ENCODE measurements around the gene PLXNB2. TPM values are rescaled to one million over a fixed set of nuclear protein-coding genes. Genes with fewer than 3 reads are reported as not detected.
A peak's percentile ranks its signal among the peaks of the same experiment; 100 is the strongest.

The PLXNB2 gene
- total and polyA plus RNA-seq, 4 experiments from 2014 or later = 0.40 to 4.6 (median 2.8) TPM; not detected in 1

DNA sequence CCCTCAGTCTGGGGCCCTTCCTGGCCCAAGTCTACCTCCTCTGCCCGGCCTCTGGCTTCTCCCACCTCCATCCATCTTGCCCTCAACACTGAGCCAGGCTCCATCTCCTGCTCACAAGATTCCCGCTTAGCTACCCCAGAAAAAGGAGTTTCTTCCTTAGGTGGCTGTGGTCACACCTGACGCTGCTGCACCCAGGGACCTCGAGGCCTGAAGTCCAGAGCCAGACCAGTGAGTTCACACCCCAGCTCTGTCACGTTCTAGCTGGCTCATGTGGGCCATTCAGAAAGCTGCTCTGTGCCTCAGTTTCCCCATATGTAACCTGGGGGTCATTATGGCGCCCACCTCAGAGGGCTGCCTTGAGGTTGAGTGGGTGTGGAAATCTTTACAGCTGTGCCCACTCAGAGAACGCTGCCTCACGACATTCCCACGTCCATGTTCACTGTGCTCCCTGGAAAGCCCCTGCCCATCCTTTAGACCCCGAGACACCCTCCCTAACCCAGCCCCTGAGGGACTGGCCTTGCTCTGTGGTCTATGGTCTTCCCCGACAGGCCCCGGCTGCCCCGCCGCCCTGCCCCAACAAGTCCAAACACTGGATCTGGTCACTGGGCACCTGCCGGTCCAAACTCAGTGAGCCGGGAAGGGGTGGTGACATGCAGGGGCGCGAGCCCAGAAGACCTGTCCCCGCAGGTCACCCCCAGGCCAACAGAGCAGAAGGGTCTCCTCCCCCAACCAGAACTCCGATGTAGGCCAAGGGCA lies 9.8 kb downstream of the PLXNB2 start:
- Mint-ChIP-seq H3K4me3 (no peak overlapping the region), H3K27me3 (peaks cover 8 to 12% of the 10 kb centered on the region in 2 donors), H3K36me3 (no peaks in the 10 kb centered on the region), H3K4me1 (peaks cover 0 to 2% (median under 1%) of the 10 kb centered on the region in 4 donors), H3K27ac (no peak overlapping the region), H3K9me3 (no peaks in the 10 kb centered on the region)
- ChIA-PET CTCF (ENCODE audit: partially characterized antibody) (no interaction called here), POLR2A (ENCODE audit: partially characterized antibody) (no interaction called here)
- H3K9me3 ChIP-seq (ENCODE audit: control insufficient read depth in 1 of 2, low read length in 2 of 2) = no peaks in the 10 kb centered on the region
- DNase-seq = no peak
- H3K27me3 ChIP-seq (ENCODE audit: insufficient read depth, low read length) = no peaks in the 10 kb centered on the region
- no peaks in the 10 kb centered on the region for H3K4me1 ChIP-seq (ENCODE audit: insufficient read depth, low read length)
- H3K4me3 ChIP-seq (ENCODE audit: low read length in 2 of 2) = no peak overlapping the region
- no peak overlapping the region for H3K27ac ChIP-seq (ENCODE audit: low read depth, low read length)
- H3K36me3 ChIP-seq (ENCODE audit: insufficient read depth, low read length) = no peaks in the 10 kb centered on the region
- intact Hi-C loops (cut with micrococcal nuclease) = no loop called here

DNA sequence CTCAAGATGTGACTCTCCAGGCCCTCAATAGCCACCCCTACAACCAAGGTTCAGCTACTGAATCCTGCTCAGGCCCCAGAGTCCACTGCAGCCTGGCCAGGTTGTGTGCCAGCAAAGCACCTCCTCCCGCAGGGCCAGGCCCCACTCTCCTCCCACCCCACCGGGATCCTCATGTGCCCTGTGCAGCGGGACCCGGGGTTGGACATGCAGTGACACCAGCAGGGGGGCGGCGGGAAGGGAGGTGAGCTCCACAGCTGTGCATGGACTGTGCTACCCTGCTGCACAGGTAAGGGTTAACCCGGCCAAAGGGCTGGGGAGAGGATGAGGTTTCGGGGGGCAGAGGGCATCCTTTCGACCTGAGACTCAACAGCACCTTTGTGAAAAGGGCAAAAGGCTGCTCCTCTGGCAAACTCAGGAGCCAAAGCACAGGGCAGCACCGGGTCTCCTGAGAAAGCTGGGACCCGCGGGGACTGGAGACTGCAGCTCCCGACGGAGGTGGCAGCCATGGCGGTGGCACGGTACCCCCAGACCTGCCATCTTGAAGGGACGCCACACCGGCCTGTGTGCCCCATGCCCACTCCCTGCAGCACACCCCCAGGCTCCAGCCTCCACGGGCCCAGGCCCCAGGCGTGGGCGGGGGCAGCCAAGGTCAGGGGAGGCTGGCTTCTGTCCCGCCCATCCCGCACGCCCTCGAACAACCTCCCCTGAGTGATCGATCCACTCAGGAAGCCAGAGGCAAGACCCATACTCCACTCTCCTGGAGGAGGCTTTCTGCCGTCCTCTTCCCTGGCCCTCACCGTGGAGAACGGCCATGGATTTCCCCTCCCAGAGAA lies 10.6 kb downstream of the PLXNB2 start:
- Mint-ChIP-seq H3K9me3 (no peaks in the 10 kb centered on the region), H3K4me3 (no peak overlapping the region), H3K36me3 (no peaks in the 10 kb centered on the region), H3K4me1 (peaks cover 0 to 4% (median 4%) of the 10 kb centered on the region in 4 donors), H3K27me3 (peaks cover 10 to 15% of the 10 kb centered on the region in 2 donors), H3K27ac (no peak overlapping the region)
- Histone ChIP-seq H3K4me3 (ENCODE audit: low read length in 2 of 2) (no peak overlapping the region), H3K27ac (ENCODE audit: low read depth, low read length) (no peak overlapping the region), H3K27me3 (ENCODE audit: insufficient read depth, low read length) (no peaks in the 10 kb centered on the region), H3K9me3 (ENCODE audit: control insufficient read depth in 1 of 2, low read length in 2 of 2) (no peaks in the 10 kb centered on the region), H3K36me3 (ENCODE audit: insufficient read depth, low read length) (no peaks in the 10 kb centered on the region), H3K4me1 (ENCODE audit: insufficient read depth, low read length) (no peaks in the 10 kb centered on the region)
- ChIA-PET POLR2A (ENCODE audit: partially characterized antibody) (no interaction called here), CTCF (ENCODE audit: partially characterized antibody) (no interaction called here)
- intact Hi-C loops (cut with micrococcal nuclease) = no loop called here
- DNase-seq = no peak

DNA sequence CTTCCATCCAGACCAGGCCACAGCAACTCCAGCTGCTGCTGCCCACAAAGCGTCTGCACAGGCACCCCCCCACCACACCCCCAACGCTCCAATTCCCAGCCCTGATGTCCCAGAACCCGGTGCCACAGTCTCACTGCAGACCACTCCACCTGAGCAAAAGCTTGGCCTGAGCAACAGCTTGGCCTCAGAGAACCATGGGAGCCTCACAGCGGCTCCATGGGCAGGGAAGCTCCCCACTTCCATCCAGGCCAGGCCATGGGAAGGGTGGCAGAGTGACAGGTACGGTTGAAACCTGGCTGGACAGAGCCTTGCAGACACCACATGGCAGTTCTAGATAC lies 13.2 kb downstream of the PLXNB2 start:
- Mint-ChIP-seq H3K27ac (no peak overlapping the region), H3K27me3 (peaks cover 12 to 16% of the 10 kb centered on the region in 2 donors), H3K9me3 (no peaks in the 10 kb centered on the region), H3K36me3 (no peaks in the 10 kb centered on the region), H3K4me3 (no peak overlapping the region), H3K4me1 (peaks cover 0 to 4% (median 4%) of the 10 kb centered on the region in 4 donors)
- intact Hi-C loops (cut with micrococcal nuclease) = no loop called here
- no peak for DNase-seq
- Histone ChIP-seq H3K36me3 (ENCODE audit: insufficient read depth, low read length) (no peaks in the 10 kb centered on the region), H3K9me3 (ENCODE audit: control insufficient read depth in 1 of 2, low read length in 2 of 2) (no peaks in the 10 kb centered on the region), H3K4me1 (ENCODE audit: insufficient read depth, low read length) (no peaks in the 10 kb centered on the region), H3K4me3 (ENCODE audit: low read length in 2 of 2) (no peak overlapping the region), H3K27me3 (ENCODE audit: insufficient read depth, low read length) (peaks cover 5% of the 10 kb centered on the region), H3K27ac (ENCODE audit: low read depth, low read length) (no peak overlapping the region)
- POLR2A ChIA-PET (ENCODE audit: partially characterized antibody) = no interaction called here
- CTCF ChIA-PET (ENCODE audit: partially characterized antibody) = no interaction called here

DNA sequence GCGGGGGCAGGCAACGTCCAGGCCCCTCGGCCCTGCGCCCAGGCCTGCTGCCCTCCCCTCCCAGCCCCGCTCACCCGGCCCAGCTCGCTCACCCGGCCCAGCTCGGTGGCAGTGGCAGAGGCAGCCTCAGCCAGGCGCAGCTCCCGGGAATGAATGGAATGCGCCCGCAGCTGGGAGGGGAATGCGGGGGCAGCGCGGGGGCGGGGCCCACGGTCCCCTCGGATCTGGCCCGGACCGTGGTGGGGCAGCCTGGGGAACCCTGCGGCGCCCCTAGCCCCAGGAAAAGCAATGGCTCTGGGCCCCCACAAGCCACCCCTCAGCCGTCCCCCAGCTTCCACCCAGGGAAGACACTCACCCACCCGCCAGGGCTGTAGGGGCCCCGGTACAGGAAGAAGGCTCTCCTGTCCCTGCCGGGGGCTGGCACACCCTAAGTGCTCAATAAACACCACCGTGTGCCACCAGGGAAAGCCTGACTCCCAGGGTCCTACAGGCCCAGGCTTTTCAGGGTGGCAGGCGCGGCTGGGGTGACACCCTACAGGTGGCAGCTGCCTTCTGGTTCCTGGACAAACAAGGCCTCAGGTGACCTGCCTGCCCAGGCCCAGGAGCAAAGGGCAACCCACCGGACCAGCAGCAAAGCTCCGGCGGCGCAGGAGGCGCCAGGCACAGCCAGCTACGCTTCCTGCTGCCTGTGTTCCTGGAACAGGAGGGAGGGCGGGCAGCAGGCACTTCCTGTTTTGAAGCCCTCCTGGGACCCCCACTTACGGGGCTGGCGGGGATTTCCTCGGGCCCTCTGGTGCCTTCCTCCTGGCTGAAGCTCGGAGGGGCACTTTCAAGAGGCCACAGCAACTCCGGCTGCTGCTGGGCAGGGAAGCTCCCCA lies 13.8 kb downstream of the PLXNB2 start:
- Mint-ChIP-seq H3K27me3 (peaks cover 12 to 16% of the 10 kb centered on the region in 2 donors), H3K4me3 (no peak overlapping the region), H3K27ac (no peak overlapping the region)

DNA sequence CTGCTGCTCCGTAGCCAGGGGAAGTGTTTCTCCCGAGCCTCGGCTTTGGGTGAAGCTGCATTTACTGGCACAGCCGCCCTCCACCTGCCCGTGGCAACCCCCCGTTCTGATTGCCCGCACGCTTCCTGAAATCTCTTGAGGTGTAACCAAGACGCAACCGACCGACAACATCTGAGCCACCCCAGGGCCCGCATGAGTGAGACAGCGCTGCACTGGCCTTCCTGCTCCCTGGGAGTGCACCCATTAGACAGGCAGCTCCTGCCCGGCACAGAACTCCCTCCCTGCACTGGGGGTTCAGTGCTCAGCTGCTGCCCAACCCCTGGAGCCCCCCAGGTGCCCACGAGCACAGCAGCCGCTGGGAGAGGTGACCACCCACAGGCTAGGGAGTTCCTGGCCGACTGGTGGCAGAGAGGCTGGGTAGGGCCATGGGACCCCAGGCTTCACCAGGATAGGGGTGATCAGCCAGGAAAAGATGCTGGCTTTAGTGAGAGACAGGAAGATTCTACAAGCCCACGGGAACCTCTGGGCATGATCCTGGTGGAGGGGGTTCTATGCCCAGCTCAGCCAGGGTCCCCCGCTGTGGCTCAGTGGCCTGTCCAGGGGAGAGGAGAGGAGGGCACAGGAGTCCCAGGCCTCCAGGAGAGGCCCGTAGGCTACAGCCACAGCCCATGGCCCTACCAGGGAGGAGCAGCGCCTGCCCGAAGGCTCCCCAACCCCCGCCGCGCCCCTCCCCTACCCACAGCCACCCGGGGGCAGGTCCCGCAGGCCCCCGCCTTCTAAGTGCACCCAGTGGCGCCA lies 14.6 kb downstream of the PLXNB2 start:
- Mint-ChIP-seq H3K27ac (no peak overlapping the region), H3K36me3 (no peaks in the 10 kb centered on the region), H3K4me1 (peaks cover 0 to 4% (median 4%) of the 10 kb centered on the region in 4 donors), H3K4me3 (peak overlapping the region in 2 of 8 donors; percentile 26 to 29), H3K9me3 (no peaks in the 10 kb centered on the region), H3K27me3 (peaks cover 12 to 13% of the 10 kb centered on the region in 2 donors)
- no peaks in the 10 kb centered on the region for H3K9me3 ChIP-seq (ENCODE audit: control insufficient read depth in 1 of 2, low read length in 2 of 2)
- H3K27ac ChIP-seq (ENCODE audit: low read depth, low read length) = no peak overlapping the region
- H3K4me3 ChIP-seq (ENCODE audit: low read length in 2 of 2) = no peak overlapping the region
- H3K27me3 ChIP-seq (ENCODE audit: insufficient read depth, low read length) = peaks cover 5% of the 10 kb centered on the region
- ChIA-PET CTCF (ENCODE audit: partially characterized antibody) (no interaction called here), POLR2A (ENCODE audit: partially characterized antibody) (no interaction called here)
- no peaks in the 10 kb centered on the region for H3K4me1 ChIP-seq (ENCODE audit: insufficient read depth, low read length)
- DNase-seq = no peak
- intact Hi-C loops (cut with micrococcal nuclease) = no loop called here
- no peaks in the 10 kb centered on the region for H3K36me3 ChIP-seq (ENCODE audit: insufficient read depth, low read length)

More for the DNA sequence above, 13.8 kb downstream of the PLXNB2 start:
- Mint-ChIP-seq H3K36me3 (no peaks in the 10 kb centered on the region), H3K9me3 (no peaks in the 10 kb centered on the region), H3K4me1 (peaks cover 0 to 4% (median 4%) of the 10 kb centered on the region in 4 donors)
- intact Hi-C loops (cut with micrococcal nuclease) = no loop called here
- ChIA-PET POLR2A (ENCODE audit: partially characterized antibody) (no interaction called here), CTCF (ENCODE audit: partially characterized antibody) (no interaction called here)
- Histone ChIP-seq H3K4me3 (ENCODE audit: low read length in 2 of 2) (no peak overlapping the region), H3K9me3 (ENCODE audit: control insufficient read depth in 1 of 2, low read length in 2 of 2) (no peaks in the 10 kb centered on the region), H3K4me1 (ENCODE audit: insufficient read depth, low read length) (no peaks in the 10 kb centered on the region), H3K36me3 (ENCODE audit: insufficient read depth, low read length) (no peaks in the 10 kb centered on the region), H3K27ac (ENCODE audit: low read depth, low read length) (no peak overlapping the region), H3K27me3 (ENCODE audit: insufficient read depth, low read length) (peaks cover 5% of the 10 kb centered on the region)
- DNase-seq = no peak

DNA sequence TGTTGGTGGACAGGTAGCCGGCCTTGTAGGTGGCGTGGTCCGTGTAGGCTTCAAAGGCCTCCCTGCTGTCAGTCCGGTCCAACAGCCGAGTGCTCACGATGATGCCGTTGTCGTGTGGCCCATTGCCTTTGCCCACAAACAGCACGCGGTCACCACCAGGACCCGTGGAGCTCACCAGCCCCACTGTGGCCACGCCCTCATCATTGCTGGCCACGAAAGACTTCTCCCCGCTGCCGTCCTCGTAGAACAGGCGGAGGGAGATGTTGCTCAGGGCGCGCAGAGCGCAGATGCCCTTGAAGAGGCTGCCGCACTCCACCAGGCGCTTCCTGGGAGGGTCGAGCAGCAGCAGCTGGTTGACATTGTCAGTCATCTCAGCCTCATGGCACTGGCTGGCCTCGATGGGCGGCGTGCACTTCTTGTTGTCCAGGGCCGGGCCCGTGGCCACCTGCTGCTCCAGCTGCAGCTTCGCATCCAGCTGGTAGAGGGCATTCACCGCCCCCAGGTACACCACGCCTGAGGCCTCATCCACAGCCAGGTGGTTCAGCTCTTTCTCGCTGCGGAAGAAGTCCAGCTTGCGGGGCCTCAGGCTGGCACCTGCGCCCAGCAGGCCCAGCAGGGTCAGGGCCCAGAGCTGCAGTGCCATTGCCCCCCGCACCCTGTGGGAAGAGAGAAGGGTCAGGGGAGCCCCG lies 17.4 kb downstream of the PLXNB2 start:
- no peaks in the 10 kb centered on the region for H3K36me3 Mint-ChIP-seq
- H3K4me1 ChIP-seq (ENCODE audit: insufficient read depth, low read length) = no peaks in the 10 kb centered on the region
- no peak for DNase-seq
- ChIA-PET POLR2A (ENCODE audit: partially characterized antibody) (no interaction called here), CTCF (ENCODE audit: partially characterized antibody) (no interaction called here)
- intact Hi-C loops (cut with micrococcal nuclease) = no loop called here
- H3K4me3 Mint-ChIP-seq = no peak overlapping the region
- no peaks in the 10 kb centered on the region for H3K9me3 ChIP-seq (ENCODE audit: control insufficient read depth in 1 of 2, low read length in 2 of 2)
- H3K27me3 Mint-ChIP-seq = peaks cover 7 to 8% of the 10 kb centered on the region in 2 donors
- no peak overlapping the region for H3K27ac ChIP-seq (ENCODE audit: low read depth, low read length)
- peaks cover 0 to 4% (median 4%) of the 10 kb centered on the region in 4 donors for H3K4me1 Mint-ChIP-seq
- no peaks in the 10 kb centered on the region for H3K9me3 Mint-ChIP-seq
- H3K27me3 ChIP-seq (ENCODE audit: insufficient read depth, low read length) = peaks cover 5% of the 10 kb centered on the region
- H3K4me3 ChIP-seq (ENCODE audit: low read length in 2 of 2) = no peak overlapping the region
- H3K36me3 ChIP-seq (ENCODE audit: insufficient read depth, low read length) = no peaks in the 10 kb centered on the region
- H3K27ac Mint-ChIP-seq = no peak overlapping the region

All from CD4-positive, alpha-beta memory T cell (primary cell).